GM18505 (cell line): Measurements from ENCODE around the gene CDKL4.
"Not testable (repeated sequence)": the region's sequence is repeated elsewhere in the genome, so short reads cannot be mapped to it uniquely, and the experiment has no call there.

Experiments used
- ATAC-seq: cut with Tn5 transposase; IDR thresholded peaks from one replicate; pipeline ENCODE4 v1.9.1; 2021; ENCODE audit not compliant: unreplicated experiment
- POLR2A ChIP-seq: IDR thresholded peaks from 4 replicates; pipeline ENCODE4 v1.6.1; 2011; ENCODE audit warnings: borderline replicate concordance; ENCODE audit not compliant: insufficient read depth, insufficient read length; ENCODE audit errors: extremely low read depth

The CDKL4 gene

DNA sequence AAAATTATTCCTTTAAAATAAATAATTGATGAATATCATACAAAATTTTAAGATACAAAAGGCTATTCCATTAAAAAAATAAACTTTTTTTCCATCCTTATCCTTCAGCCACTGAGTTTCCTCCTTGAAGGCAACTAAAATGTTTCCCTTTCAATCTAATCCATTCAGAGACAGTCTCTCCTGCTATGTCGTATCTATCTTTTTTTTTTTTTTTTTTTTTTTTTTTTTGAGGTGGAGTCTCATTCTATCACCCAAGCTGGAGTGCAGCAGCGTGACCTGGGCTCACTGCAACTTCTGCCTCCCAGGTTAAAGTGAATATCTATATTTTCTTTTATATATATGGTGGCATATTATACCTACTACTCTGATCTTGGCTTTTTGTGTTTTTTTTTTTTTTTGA lies 91.3 kb downstream of the CDKL4 start:
- TF ChIP-seq POLR2A: no peak
- no peak for ATAC-seq

- ATAC-seq: no peak
- no peak for TF ChIP-seq POLR2A
These were observed 92.8 kb downstream of the CDKL4 start for GRCh38 chr2:39150890-39151497.

GRCh38 chr2:39150102-39150562 lies 93.6 kb downstream of the CDKL4 start:
- ATAC-seq: no peak
- no peak for TF ChIP-seq POLR2A

DNA sequence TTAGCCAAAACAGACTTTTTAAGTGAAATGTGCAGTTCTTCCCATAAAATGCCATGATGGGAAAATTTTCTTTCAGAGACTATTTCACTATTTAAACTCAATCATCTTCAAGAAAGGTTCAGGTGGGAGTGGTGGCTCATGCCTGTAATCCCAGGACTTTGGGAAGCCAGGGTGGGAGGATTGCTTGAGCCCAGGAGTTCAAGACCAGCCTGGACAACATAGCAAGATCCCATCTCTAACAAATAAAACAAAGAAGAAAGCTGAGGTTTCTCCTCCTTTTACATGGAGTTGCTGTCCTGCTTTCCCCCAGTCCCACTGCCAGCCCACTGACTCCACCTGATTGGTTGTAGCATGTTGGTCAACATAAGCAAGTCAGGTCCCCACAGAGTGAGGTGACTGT lies 97.1 kb downstream of the CDKL4 start:
- no peak for TF ChIP-seq POLR2A
- ATAC-seq: no peak

DNA sequence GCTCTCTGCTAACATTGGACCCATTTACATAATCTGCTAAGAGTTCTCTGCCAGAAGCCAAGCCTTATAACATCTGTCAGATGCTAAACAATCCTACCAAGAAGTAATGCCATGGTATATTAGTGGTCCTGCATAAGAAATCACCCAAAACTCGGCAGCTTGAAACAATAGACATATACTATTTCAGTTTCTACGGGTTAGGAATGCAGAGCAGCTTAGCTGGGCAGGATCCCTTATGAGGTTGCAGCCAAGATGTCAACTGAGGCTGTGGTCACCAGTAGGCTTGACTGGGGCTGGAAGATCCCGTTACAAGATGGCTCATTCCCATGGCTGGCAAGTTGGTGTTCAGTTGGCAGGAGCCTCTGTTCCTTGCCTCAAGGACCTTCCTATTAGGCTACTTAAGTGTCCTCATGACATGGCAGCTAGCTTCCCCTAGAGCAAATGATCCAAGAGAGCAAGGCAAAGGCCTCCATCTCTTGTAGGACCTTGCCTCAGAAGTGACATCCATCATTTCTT lies 97.8 kb downstream of the CDKL4 start:
- TF ChIP-seq POLR2A: no peak
- ATAC-seq: no peak

DNA sequence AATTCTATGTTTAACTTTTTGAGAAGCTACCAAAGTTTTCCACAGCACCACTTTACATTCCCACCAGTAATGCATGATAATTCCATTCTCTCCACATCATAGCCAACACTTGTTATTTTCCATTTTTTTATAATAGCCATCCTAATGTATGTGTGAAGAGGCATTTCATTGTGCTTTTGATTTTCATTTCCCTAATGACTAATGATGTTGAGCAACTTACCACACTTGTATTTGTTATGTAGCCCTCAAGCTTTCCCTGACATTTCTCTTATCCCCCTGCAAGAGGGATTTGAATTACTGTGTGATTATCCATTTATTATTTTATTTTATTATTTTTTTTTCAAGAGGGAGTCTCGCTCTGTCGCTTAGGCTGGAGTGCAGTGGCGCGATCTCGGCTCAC lies 99.4 kb downstream of the CDKL4 start:
- no peak for TF ChIP-seq POLR2A
- ATAC-seq: no peak

DNA sequence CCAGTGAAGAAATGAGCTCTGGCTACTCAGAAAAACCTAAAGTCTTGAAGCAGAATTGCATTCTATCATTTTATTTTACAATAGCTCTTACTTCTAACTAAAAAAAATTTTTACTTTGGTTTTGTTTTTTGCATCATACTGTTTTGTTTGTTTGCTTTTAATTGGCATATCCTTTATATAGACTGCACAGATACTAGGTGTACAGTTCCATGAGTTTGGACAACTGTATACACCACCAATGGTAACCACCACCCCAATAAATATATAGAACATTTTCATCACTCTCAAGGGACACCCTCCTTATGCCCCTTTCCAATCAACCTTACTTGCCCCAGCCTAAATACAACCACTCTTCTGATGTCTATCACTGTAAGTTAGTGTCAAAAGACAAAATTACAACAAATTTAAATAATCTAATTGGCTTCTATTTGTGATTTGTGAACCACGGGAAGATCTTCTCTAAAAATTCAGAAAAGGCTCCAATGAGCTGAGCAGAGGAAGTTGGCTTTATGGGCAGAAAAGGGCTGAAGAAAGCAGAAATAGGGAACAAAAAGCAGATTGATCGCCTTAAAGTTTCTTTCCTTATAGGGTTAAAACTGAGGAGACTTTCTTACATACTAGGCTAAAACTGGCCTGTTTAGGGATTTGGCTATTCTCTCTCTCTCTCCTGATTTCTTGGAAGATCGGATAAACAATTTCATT lies 100.7 kb downstream of the CDKL4 start:
- no peak for TF ChIP-seq POLR2A
- ATAC-seq: no peak

- no peak for TF ChIP-seq POLR2A
- ATAC-seq: no peak
These were observed 102.2 kb downstream of the CDKL4 start for GRCh38 chr2:39141334-39142271.

GRCh38 chr2:39140948-39141333 lies 102.8 kb downstream of the CDKL4 start:
- ATAC-seq: not testable (repeated sequence)

DNA sequence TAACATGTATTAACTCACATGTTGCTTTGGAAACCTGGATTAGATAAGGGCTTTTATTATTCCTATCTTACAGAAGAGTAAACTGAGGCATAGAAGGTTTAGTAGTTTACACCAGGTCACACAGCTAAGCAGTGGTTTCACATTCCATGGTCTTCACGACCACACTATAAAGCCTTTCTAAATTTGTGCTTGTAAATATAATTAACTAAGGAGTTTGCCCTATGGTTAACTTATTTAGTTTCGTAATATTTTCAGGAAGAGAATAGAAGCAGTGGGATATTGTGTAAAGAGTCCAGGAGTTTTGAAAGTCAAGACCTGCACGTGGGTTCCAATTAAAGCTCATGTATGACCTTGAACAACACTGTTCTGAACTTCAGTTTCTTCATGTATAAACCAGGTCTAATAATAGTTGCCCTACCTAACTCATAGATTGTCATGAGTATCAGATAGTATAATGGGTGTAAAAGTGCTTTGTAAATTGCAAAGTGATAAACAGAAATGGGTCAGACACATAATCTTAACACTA lies 103.4 kb downstream of the CDKL4 start:
- no peak for TF ChIP-seq POLR2A
- ATAC-seq: no peak

DNA sequence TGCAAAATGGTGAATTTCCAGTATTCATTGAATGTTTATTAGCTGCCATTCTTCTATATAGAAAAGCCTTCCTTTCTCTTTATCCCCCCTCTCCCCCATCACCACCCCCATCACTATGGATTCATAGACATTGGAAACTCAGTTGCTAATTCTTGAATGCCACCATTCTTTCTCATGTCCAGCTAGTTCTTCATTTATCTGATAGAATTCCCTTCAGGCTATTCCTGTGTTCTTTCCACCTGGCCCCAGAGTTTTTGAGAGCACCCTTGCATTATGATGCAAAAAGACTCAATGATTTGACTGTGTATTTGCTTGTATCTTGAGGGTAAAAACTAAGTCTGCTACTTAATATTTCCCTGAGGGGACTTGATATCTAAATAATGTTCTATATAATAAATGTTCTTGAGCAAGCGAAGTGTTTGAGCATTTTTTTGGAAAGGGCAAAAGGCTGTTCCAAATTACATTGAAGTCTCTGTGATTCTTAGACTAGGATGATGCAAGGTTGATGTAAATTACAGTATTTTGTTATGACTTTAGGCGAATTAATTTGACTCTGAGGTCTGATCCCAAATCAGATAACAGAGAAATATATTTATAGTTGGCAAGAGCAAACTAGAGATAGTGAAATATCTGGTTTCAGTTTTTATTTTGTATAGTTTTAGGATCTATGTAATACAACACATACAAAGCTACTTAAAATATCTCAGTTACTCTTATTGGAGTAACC lies 104.1 kb downstream of the CDKL4 start:
- no peak for TF ChIP-seq POLR2A
- ATAC-seq: no peak

GRCh38 chr2:39138837-39139211 lies 104.9 kb downstream of the CDKL4 start:
- no peak for TF ChIP-seq POLR2A

DNA sequence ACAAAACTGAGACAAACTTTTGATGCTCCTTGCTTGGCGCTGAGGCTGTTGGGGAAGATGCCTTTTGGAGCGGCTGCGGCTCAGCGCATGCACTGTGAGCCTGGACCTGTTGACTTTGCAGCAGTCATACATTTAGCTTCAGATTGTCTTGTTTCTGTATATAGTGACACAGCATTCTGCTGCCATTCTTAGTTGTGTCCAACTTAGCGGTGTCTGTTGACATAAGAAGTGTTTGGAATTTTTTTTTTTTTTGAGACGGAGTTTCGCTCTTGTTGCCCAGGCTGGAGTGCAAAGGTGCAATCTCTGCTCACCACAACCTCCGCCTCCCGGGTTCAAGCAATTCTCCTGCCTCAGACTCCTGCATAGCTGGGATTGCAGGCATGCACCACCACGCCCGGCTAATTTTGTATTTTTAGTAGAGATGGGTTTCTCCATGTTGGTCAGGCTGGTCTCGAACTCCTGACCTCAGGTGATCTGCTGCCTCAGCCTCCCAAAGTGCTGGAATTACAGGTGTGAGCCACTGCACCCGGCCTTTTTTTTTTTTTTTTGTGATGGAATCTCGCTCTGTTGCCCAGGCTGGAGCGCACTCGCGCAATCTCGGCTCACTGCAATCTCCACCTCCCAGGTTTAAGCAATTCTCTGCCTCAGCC lies 105.5 kb downstream of the CDKL4 start:
- ATAC-seq: not testable (repeated sequence)

More at GRCh38 chr2:39138837-39139211, 104.9 kb downstream of the CDKL4 start:
- no peak for ATAC-seq

GRCh38 chr2:39136799-39137198 lies 107.0 kb downstream of the CDKL4 start:
- TF ChIP-seq POLR2A: no peak
- no peak for ATAC-seq
